GM21717 (cell line): Measurements from ENCODE around the gene HHIPL1.
"Not testable (repeated sequence)": the region's sequence is repeated elsewhere in the genome, so short reads cannot be mapped to it uniquely, and the experiment has no call there.

Source experiments
- ATAC-seq: cut with Tn5 transposase; IDR thresholded peaks from one replicate; pipeline ENCODE4 v1.9.1; 2021; ENCODE audit warnings: mild to moderate bottlenecking, moderate library complexity; ENCODE audit not compliant: unreplicated experiment

HHIPL1 gene

GRCh38 chr14:99632410-99633035 lies 12.4 kb upstream of the HHIPL1 start:
- no peak for ATAC-seq

GRCh38 chr14:99633141-99633540 lies 11.8 kb upstream of the HHIPL1 start:
- ATAC-seq = no peak

GRCh38 chr14:99633918-99634317 lies 11.0 kb upstream of the HHIPL1 start:
- no peak for ATAC-seq

GRCh38 chr14:99634443-99634842 lies 10.5 kb upstream of the HHIPL1 start:
- ATAC-seq = no peak

- no peak for ATAC-seq
Measured at GRCh38 chr14:99635116-99635515, 9.8 kb upstream of the HHIPL1 start.

- ATAC-seq = no peak
Measured at GRCh38 chr14:99636487-99636886, 8.4 kb upstream of the HHIPL1 start.

GRCh38 chr14:99637624-99638023 lies 7.3 kb upstream of the HHIPL1 start:
- ATAC-seq = no peak

- ATAC-seq = not testable (repeated sequence)
Measured at GRCh38 chr14:99642771-99643170, 2.2 kb upstream of the HHIPL1 start.

- ATAC-seq = no peak
Measured at GRCh38 chr14:99643343-99643742, 1.6 kb upstream of the HHIPL1 start.

GRCh38 chr14:99644035-99644587 lies 818 bp upstream of the HHIPL1 start:
- ATAC-seq = no peak

- no peak for ATAC-seq
Measured at GRCh38 chr14:99645545-99646505, 896 bp downstream of the HHIPL1 start.

- no peak for ATAC-seq
Measured at GRCh38 chr14:99647411-99647810, 2.5 kb downstream of the HHIPL1 start.

GRCh38 chr14:99648027-99648784 lies 3.3 kb downstream of the HHIPL1 start:
- ATAC-seq = no peak

- ATAC-seq = no peak
Measured at GRCh38 chr14:99649219-99649618, 4.3 kb downstream of the HHIPL1 start.

- no peak for ATAC-seq
Measured at GRCh38 chr14:99649643-99650042, 4.7 kb downstream of the HHIPL1 start.

- ATAC-seq = no peak
Measured at GRCh38 chr14:99650189-99650588, 5.3 kb downstream of the HHIPL1 start.

GRCh38 chr14:99651953-99652746 lies 7.2 kb downstream of the HHIPL1 start:
- no peak for ATAC-seq

GRCh38 chr14:99654235-99654985 lies 9.5 kb downstream of the HHIPL1 start:
- no peak for ATAC-seq

GRCh38 chr14:99655521-99655920 lies 10.6 kb downstream of the HHIPL1 start:
- no peak for ATAC-seq

- ATAC-seq = no peak
Measured at GRCh38 chr14:99656171-99656570, 11.2 kb downstream of the HHIPL1 start.
